ENCODE measurements around the gene EFCAB12. TPM values are rescaled to one million over a fixed set of nuclear protein-coding genes. Genes with fewer than 3 reads are reported as not detected.

Gene EFCAB12
- total and polyA plus RNA-seq, 2 of the 8 experiments (the other 6 are each of a cell fraction or from before 2014, with no cell fraction given), result 0.60 to 0.99 TPM

DNA sequence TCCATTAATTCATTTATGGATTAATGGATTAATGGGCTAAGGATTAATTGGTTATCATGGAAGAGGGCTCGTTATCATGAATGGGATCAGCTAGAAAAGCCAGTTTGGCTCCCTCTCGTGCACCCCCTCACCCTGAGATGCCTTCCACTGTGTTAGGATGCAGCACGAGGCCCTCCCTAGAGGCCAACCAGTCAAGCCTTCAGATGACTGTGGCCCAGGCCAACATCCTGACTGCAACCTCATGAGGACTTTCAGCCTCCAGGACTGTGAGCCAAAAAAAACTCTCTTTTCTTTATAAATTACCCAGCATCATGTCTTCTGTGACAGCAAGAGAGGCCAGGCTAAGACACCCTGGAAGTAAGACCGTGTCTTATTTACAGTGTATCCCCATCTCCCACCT lies 9.0 kb downstream of the EFCAB12 start:
- Histone ChIP-seq H2AFZ (ENCODE audit: low read length) (no peak overlapping the region), H2AK5ac (ENCODE audit: low read depth, low read length) (no peak overlapping the region), H3K4me3 (ENCODE audit: extremely low read depth in 1 of 4, insufficient read depth in 2 of 4, low read depth in 3 of 4, low read length in 4 of 4) (no peak overlapping the region), H2BK120ac (replicated peaks; ENCODE audit: low read depth, low read length) (no peak overlapping the region), H3K9ac (replicated peaks in 1 of 4; ENCODE audit: extremely low read depth in 1 of 4, low read depth in 3 of 4, low read length in 3 of 4) (no peak overlapping the region), H3K79me1 (ENCODE audit: low read depth, low read length) (no peaks in the 10 kb centered on the region), H4K5ac (ENCODE audit: insufficient read length, low read depth, low read length) (no peak overlapping the region), H3K18ac (ENCODE audit: extremely low read depth, low read length) (no peak overlapping the region), H4K8ac (ENCODE audit: extremely low read depth, insufficient read depth, low read length) (no peak overlapping the region), H3K23me2 (ENCODE audit: low read depth, low read length) (no peaks in the 10 kb centered on the region; the same call in 1 of the 2 replicates), H4K91ac (replicated peaks; ENCODE audit: insufficient read length, low read length) (no peak overlapping the region), H3K27me3 (replicated peaks in 1 of 4; ENCODE audit: control insufficient read depth in 3 of 4, extremely low read depth in 1 of 4, insufficient read depth in 3 of 4, low read length in 3 of 4) (peaks cover 0 to 5% (median 0%) of the 10 kb centered on the region in 4 experiments; a peak in 3 of 7 replicates), H3K4me1 (replicated peaks in 1 of 4; ENCODE audit: control insufficient read depth in 3 of 4, insufficient read depth in 4 of 4, low read length in 3 of 4) (peaks cover 0 to 5% (median 0%) of the 10 kb centered on the region in 4 experiments; a peak in 4 of 7 replicates), H4K20me1 (replicated peaks in 1 of 2; ENCODE audit: control insufficient read depth in 1 of 2, insufficient read depth in 2 of 2, low read length in 2 of 2) (peaks cover 0 to 3% of the 10 kb centered on the region in 2 experiments), H3K79me2 (ENCODE audit: control insufficient read depth in 1 of 2, insufficient read depth in 2 of 2, low read length in 2 of 2) (no peaks in the 10 kb centered on the region), H3K14ac (ENCODE audit: insufficient read length) (no peak overlapping the region), H3K9me3 (ENCODE audit: insufficient read depth in 2 of 2, low read depth in 1 of 2, low read length in 1 of 2) (no peaks in the 10 kb centered on the region), H3K4ac (replicated peaks; ENCODE audit: insufficient read length, low read depth, low read length) (no peak overlapping the region), H3K23ac (ENCODE audit: insufficient read length) (no peak overlapping the region), H2BK15ac (ENCODE audit: low read length) (no peak overlapping the region), H3K36me3 (ENCODE audit: control insufficient read depth in 2 of 4, insufficient read depth in 4 of 4, low read length in 3 of 4) (no peaks in the 10 kb centered on the region; a peak in 1 of 8 replicates), H2BK20ac (ENCODE audit: low read length) (no peak overlapping the region), H2BK5ac (ENCODE audit: low read depth, low read length) (no peak overlapping the region), H3K27ac (ENCODE audit: low read depth, low read length) (no peak overlapping the region), H3K56ac (replicated peaks; ENCODE audit: insufficient read length, low read depth, low read length) (no peak overlapping the region), H2BK12ac (ENCODE audit: low read depth, low read length) (no peak overlapping the region), H3K4me2 (ENCODE audit: insufficient read depth in 1 of 2, low read depth in 2 of 2, low read length in 2 of 2) (no peak overlapping the region)
- ChIA-PET CTCF (ENCODE audit: partially characterized antibody) (interaction anchor here (1.5 to 2.6 kb wide), 3 partner anchors 8 to 18 kb away, joined by 3 to 7 read pairs (median 7); partner anchors contain the start of gene EFCAB12), POLR2A (ENCODE audit: partially characterized antibody) (interaction anchor here (1.2 to 2.4 kb wide), 2 partner anchors 9 kb away, joined by 3 to 12 read pairs; partner anchors contain the start of gene EFCAB12)
- WGBS, 2 experiments (ENCODE audit: extremely low coverage in 1 of 2, insufficient coverage in 1 of 2, insufficient read length in 1 of 2, insufficient replicate concordance in 2 of 2, low coverage in 1 of 2, low lambda C conversion rate in 2 of 2, missing lambda C conversion rate in 1 of 2), result 83% methylated on average over 4 of the region's 4 CpGs; no CpG with 5 or more reads in 1 of the 2 experiments
- FAIRE-seq, result no peak
- no peak for DNase-seq (ENCODE audit: low read depth in 1 of 2, low spot score in 2 of 2)
- TF ChIP-seq BACH1 (IDR thresholded peaks at IDR 0.05; ENCODE audit: low read length) (no peak), EGR1 (IDR thresholded peaks at IDR 0.05; ENCODE audit: borderline replicate concordance, low read depth, low read length) (no peak), KDM1A (IDR thresholded peaks at IDR 0.05; ENCODE audit: borderline replicate concordance, low read length) (no peak), YY1 (IDR thresholded peaks at IDR 0.05; ENCODE audit: low read depth, low read length) (no peak), JUND (IDR thresholded peaks at IDR 0.05; ENCODE audit: low read length) (no peak), SIX5 (IDR thresholded peaks at IDR 0.05; ENCODE audit: low read depth, low read length) (no peak), FOSL1 (IDR thresholded peaks at IDR 0.05; ENCODE audit: insufficient read depth, low read depth, low read length) (no peak), GTF2F1 (IDR thresholded peaks at IDR 0.05; ENCODE audit: borderline replicate concordance, low read depth, low read length) (no peak)
- TF ChIP-seq, protein P1, sequence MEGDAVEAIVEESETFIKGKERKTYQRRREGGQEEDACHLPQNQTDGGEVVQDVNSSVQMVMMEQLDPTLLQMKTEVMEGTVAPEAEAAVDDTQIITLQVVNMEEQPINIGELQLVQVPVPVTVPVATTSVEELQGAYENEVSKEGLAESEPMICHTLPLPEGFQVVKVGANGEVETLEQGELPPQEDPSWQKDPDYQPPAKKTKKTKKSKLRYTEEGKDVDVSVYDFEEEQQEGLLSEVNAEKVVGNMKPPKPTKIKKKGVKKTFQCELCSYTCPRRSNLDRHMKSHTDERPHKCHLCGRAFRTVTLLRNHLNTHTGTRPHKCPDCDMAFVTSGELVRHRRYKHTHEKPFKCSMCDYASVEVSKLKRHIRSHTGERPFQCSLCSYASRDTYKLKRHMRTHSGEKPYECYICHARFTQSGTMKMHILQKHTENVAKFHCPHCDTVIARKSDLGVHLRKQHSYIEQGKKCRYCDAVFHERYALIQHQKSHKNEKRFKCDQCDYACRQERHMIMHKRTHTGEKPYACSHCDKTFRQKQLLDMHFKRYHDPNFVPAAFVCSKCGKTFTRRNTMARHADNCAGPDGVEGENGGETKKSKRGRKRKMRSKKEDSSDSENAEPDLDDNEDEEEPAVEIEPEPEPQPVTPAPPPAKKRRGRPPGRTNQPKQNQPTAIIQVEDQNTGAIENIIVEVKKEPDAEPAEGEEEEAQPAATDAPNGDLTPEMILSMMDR (IDR thresholded peaks at IDR 0.05; ENCODE audit: control extremely low read depth in 1 of 3, insufficient read depth in 1 of 3, low read depth in 1 of 3, low read length in 3 of 3), result no peak
- TF ChIP-seq, protein P2, sequence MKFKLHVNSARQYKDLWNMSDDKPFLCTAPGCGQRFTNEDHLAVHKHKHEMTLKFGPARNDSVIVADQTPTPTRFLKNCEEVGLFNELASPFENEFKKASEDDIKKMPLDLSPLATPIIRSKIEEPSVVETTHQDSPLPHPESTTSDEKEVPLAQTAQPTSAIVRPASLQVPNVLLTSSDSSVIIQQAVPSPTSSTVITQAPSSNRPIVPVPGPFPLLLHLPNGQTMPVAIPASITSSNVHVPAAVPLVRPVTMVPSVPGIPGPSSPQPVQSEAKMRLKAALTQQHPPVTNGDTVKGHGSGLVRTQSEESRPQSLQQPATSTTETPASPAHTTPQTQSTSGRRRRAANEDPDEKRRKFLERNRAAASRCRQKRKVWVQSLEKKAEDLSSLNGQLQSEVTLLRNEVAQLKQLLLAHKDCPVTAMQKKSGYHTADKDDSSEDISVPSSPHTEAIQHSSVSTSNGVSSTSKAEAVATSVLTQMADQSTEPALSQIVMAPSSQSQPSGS (IDR thresholded peaks at IDR 0.05; ENCODE audit: low read length), result no peak

Data from H1 (cell line).